SK-N-DZ (cell line): ENCODE data around the gene HES1.

Experiments
- DNase-seq: peaks from one replicate; pipeline ENCODE4 v3.0.0-alpha.2; 2015; ENCODE audit warnings: low spot score

Gene HES1

DNA sequence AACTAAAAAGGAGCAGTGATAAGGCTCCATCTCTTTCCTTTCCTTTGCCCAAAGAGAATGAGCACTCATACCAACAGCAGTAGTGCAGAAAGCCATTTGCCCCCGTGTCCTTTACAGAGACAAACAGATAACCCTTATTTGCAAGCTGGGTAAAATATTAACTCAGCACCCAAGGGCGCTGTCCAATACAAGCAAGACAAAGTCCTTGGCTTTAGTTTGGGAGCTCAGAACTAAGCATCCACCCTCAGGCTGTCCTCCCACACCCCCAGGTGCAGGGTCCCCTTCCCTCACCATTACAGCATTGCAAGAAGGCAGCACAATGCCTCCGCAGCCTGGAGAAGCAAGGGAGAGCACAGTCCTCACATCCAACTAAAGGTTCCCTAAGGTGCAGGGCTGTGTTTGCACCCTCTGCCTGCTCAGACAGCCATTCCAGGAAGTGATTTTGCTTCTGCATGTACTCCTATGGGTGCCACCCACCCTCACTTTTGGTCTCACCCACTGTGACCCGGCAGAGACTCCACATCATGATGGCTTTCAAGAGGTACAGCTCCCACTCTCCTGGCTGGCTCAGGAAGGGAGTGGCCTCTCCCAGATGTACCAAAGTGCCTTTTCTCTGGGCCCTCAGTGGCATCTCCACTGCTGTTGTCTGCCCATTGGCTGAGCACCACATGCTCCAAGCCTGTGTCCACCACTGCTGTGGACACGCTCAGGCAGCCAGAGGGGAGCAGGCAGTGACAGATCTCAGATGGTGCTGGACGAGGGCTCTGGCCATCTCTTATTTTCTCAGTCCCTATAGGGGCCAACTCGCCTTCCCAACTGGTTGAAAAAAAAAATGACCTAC, 34.1 kb upstream of the HES1 start:
- DNase-seq, result no peak

DNA sequence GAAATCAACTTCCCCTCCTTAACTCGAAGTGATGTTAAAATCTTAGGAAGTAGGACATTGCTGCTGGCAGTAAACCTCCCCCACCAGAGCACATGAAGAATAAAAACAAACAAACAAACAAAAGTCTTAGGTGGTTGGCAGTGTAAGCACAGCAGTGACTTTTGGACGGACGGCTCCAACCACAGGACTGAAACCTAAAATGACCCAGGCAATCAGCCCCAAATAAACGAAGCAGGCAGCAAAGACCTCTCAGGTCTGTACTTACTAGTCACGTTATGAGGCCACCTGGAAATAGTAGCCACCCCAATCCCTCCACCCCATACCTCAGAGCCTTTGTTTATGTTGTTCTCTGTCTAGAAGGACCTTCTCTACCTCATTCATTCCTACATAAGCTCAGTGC, 33.5 kb upstream of the HES1 start:
- DNase-seq, result no peak

- no peak for DNase-seq
These were observed 32.4 kb upstream of the HES1 start for GRCh38 chr3:194103505-194103904.

DNA sequence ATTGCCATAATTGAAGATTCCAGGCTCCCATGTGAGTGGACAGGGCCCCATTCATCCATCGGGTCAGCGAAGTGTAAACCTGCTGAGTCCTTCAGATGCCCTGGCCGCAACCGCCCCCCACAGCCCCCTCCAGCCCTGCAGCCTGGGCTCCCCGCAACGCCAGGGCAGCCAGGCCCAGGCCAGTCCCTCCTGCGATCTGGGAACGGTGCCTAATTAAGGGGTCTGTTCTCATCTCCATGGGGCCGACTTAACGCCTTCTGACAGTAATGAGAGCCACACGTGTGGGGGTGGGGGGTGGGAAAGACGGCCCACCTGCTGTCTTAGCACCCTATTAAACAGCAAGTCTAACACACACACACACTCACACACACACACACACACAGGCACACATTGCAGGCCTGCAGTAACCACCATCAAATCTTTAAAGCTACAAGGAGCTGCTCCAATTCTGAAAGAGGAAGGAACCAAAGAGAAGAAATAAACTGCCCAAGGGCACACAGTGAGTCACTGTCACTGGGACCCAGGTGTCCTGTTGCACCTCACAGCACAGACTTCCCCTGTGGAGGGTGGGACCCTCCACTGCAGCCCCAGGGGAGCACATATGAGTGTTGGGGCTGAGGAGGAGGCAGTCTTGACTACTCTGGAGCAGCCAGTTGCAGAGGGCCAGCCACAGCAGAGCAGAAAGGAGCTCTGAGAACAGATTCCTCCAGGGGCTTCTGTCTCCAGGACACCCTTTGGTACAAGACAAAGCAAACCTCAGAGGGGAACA, 31.8 kb upstream of the HES1 start:
- peak; percentile 79 for DNase-seq

GRCh38 chr3:194105292-194105691, 30.7 kb upstream of the HES1 start:
- DNase-seq, result no peak

DNA sequence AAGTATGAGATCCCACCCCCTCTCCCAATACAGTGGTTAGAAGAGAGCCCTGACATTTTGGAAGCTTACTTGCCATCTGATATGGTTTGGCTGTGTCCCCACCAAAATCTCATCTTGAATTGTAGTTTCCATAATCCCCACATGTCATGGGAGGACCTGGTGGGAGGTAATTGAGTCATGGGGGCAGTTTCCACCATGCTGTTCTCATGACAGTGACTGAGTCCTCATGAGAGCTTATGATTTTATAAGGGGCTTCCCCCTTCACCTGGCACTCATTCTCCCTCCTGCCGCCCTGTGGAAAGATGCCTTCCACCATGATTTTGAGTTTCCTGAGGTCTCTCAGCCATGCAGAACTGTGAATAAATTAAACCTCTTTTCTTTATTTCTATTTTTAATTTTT, 28.8 kb upstream of the HES1 start:
- no peak for DNase-seq

DNA sequence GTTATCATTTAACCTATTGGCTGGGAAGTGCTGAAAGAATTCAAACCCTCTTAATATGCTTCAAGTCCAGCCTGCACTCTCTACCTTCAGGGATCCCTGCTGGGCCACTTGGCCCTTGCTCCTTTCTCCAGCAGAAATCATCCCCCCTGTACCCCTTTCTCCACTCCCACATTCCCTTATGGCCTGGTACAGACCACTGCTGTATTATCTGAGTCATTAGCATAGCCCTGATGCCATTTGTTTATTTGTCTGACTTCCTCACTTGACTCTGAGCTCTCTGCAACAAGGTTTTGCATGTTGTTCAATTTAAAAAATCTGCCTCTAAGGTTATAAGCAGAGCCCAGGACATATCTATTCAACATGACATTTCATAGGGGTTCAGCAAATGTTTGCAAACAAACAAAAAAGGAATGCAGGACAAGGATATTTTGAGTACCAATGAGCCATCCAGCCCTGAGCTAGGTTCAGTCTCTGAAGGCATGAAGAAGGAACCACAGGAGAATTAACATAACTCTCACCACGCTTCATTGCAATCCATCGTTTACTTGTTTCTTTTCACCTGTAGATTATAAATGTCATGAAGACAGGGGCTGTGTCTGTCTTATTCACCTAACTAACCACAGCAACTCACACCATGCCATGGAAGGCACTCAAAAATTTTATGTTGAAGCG, 26.6 kb upstream of the HES1 start:
- no peak for DNase-seq

DNA sequence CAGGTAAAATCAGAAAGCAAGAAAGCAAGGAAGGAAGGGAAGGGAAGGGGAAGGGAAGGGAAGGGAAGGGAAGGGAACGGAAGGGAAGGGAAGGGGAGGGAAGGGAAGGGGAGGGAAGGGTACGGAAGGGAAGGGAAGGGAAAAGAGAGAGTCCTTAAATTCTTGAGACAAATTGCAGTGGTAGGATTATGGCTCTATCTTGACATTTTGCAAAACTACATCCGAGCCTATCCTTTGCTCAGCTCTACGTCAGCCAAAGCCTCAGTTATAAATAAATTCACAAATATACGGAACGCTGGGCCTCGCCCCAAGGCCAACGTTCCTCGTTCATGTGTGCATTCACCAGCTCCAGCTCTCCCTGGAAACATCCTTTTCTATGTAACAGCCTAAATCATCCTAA, 25.5 kb upstream of the HES1 start:
- DNase-seq, result no peak

GRCh38 chr3:194111336-194111735, 24.6 kb upstream of the HES1 start:
- DNase-seq, result no peak

GRCh38 chr3:194112120-194113106, 23.5 kb upstream of the HES1 start:
- no peak for DNase-seq

GRCh38 chr3:194114123-194114522, 21.8 kb upstream of the HES1 start:
- no peak for DNase-seq

DNA sequence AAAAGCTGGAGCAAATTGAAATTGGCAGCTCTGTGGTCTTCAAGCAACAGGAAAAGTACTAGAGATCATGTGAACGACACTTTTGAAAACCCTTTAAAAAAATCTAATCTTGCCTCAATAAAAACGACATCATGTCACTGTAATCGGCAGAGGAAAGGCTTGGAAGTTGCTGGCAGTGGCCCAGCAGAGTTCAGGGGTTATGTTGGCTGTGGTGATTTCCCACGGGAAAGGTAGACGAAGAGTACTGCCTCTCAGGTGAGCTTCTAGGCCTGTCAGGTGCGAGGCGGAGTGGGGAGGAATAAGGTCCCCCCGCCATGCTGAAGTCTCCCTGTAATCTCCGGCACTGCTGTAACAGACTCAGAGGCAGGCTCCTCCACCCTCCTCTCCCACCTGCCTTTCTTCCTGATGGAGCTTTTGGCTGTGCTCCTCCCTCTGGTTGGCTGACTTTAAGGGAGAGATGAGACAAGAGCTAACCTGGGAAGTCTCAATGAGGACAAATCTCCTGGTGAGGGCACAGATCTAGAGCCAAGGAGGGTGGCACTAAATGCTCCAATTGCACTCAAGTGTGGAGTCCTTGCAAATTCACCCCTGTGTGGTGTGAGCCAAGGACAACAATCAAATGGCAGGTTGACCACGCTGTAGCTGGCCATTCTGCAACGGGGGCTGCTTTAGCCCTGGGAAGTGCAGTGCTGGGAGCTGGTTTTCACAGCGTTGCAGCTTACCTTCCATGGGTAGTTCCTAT, 18.7 kb upstream of the HES1 start:
- no peak for DNase-seq

DNA sequence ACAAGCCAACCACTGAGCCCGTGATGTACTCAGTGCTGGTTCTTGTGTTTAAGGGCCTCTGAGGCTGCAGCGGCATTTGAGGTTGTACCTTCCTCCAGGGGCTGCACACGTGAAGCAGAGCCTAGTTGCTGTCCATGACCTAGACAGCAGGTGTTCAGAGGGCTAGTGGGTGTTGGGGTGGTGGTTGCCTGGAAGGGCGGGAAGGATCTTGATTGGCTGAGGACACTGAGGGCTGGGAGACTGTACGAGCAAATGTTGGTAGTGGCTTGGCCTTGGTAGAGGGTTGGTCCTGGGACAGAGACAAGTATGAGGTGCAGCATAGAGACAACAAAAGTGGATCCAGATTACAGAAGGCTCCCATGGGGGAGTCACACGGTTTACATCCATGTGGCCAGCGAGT, 17.0 kb upstream of the HES1 start:
- DNase-seq, result no peak

GRCh38 chr3:194119831-194120590, 15.9 kb upstream of the HES1 start:
- DNase-seq, result no peak

DNA sequence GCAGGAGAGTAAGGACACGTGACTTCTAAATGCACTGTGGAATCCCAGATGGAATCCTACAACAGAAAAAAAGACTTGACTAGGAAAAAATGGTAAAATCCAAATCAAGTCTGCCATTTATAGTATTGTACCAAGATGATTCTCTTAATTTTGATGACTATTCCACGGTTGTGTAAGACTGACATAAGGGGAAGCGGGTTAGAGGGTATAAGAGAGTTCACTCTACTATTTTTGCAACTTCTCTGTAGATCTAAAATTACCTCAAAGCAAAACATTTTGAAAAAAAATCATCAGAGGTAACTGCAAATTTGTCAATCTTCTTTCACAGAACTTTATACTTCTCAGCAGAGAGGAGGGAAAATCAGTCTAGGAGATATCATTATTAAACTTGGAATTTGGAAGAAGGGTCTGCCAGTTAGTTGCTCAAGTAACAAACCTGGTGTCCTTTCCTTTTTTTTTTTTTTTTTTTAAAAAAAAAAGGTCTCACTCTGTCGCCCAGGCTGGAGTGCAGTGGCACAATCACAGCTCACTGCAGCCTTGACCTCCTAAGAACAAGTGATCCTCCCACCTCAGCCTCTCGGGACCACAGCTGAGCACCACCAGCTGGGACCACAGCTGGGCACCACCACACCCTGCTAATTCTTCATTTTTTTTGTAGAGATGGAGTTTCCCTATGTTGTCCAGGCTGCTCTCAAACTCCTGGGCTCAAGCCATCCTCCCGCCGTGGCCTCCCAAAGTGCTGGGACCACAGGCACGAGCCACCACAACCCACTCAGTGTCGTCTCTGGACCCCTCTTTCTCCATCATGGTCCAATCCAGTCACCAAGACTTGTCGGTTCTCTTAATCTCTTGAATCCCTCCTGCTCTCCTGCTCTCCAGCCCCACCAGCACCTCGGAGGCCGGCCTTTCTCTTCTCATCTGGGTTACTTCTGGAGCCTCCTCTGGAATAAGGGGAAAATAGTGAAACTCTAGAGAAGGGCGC, 14.9 kb upstream of the HES1 start:
- DNase-seq, result no peak

GRCh38 chr3:194121891-194122631, 13.9 kb upstream of the HES1 start:
- DNase-seq, result no peak

GRCh38 chr3:194123726-194124125, 12.2 kb upstream of the HES1 start:
- DNase-seq, result no peak

- no peak for DNase-seq
These were observed 11.8 kb upstream of the HES1 start for GRCh38 chr3:194124193-194124592.
